ENCODE results near the gene MARCHF6. TPM values are rescaled to one million over a fixed set of nuclear protein-coding genes. Genes with fewer than 3 reads are reported as not detected.

The MARCHF6 gene
- total RNA-seq, 1 donor from 2014 or later: 150 TPM

GRCh38 chr5:10360686-10361085 is 7.2 kb downstream of the MARCHF6 start:
- DNase-seq: no peak
- Histone ChIP-seq H3K27me3 (no peaks in the 10 kb centered on the region), H3K4me3 (no peak overlapping the region), H3K9me3 (no peaks in the 10 kb centered on the region), H3K27ac (no peak overlapping the region), H3K4me1 (peaks cover 37% of the 10 kb centered on the region), H3K36me3 (no peaks in the 10 kb centered on the region)
- TF ChIP-seq CTCF (IDR thresholded peaks at IDR 0.05): no peak
- intact Hi-C loops (cut with DNase I): no loop called here
- no peak for ATAC-seq

GRCh38 chr5:10363519-10364185 is 10.2 kb downstream of the MARCHF6 start:
- intact Hi-C loops (cut with DNase I): no loop called here
- DNase-seq (no peak), ATAC-seq (no peak)
- Histone ChIP-seq H3K27me3 (no peaks in the 10 kb centered on the region), H3K9me3 (no peaks in the 10 kb centered on the region), H3K27ac (no peak overlapping the region), H3K4me1 (peaks cover 26% of the 10 kb centered on the region), H3K4me3 (no peak overlapping the region), H3K36me3 (no peaks in the 10 kb centered on the region)
- no peak for TF ChIP-seq CTCF (IDR thresholded peaks at IDR 0.05)

- TF ChIP-seq CTCF (IDR thresholded peaks at IDR 0.05): peak; percentile 26
- no peaks in the 10 kb centered on the region for H3K9me3 ChIP-seq
- peaks cover 23% of the 10 kb centered on the region for H3K4me1 ChIP-seq
- H3K27me3 ChIP-seq: no peaks in the 10 kb centered on the region
- peak; percentile 73 for ATAC-seq
- H3K36me3 ChIP-seq: no peaks in the 10 kb centered on the region
- DNase-seq: no peak
- H3K4me3 ChIP-seq: no peak overlapping the region
- H3K27ac ChIP-seq: no peak overlapping the region
- intact Hi-C loops (cut with DNase I): no loop called here
These were observed 10.7 kb downstream of the MARCHF6 start for GRCh38 chr5:10364186-10364689.

GRCh38 chr5:10365782-10366181 is 12.3 kb downstream of the MARCHF6 start:
- no peaks in the 10 kb centered on the region for H3K27me3 ChIP-seq
- no peaks in the 10 kb centered on the region for H3K36me3 ChIP-seq
- no peak for ATAC-seq
- no peaks in the 10 kb centered on the region for H3K9me3 ChIP-seq
- DNase-seq: no peak
- intact Hi-C loops (cut with DNase I): no loop called here
- H3K27ac ChIP-seq: no peak overlapping the region
- H3K4me1 ChIP-seq: peaks cover 18% of the 10 kb centered on the region
- H3K4me3 ChIP-seq: no peak overlapping the region
- no peak for TF ChIP-seq CTCF (IDR thresholded peaks at IDR 0.05)

- no peak for ATAC-seq
- DNase-seq: no peak
- intact Hi-C loops (cut with DNase I): no loop called here
These were observed 13.1 kb downstream of the MARCHF6 start for GRCh38 chr5:10366310-10367272.

More at GRCh38 chr5:10366310-10367272, 13.1 kb downstream of the MARCHF6 start:
- no peak for TF ChIP-seq CTCF (IDR thresholded peaks at IDR 0.05)
- no peak overlapping the region for H3K4me3 ChIP-seq
- H3K27ac ChIP-seq: peak overlapping the region; percentile 20
- H3K9me3 ChIP-seq: no peaks in the 10 kb centered on the region
- peaks cover 13% of the 10 kb centered on the region for H3K4me1 ChIP-seq
- no peaks in the 10 kb centered on the region for H3K36me3 ChIP-seq
- no peaks in the 10 kb centered on the region for H3K27me3 ChIP-seq

All from upper lobe of right lung (tissue), 1 donor.